ENCODE results near the gene SV2C. TPM values are rescaled to one million over a fixed set of nuclear protein-coding genes. Genes with fewer than 3 reads are reported as not detected.

SV2C gene
- polyA plus RNA-seq, 3 donors: 0.01 to 0.02 TPM; not detected in 1

DNA sequence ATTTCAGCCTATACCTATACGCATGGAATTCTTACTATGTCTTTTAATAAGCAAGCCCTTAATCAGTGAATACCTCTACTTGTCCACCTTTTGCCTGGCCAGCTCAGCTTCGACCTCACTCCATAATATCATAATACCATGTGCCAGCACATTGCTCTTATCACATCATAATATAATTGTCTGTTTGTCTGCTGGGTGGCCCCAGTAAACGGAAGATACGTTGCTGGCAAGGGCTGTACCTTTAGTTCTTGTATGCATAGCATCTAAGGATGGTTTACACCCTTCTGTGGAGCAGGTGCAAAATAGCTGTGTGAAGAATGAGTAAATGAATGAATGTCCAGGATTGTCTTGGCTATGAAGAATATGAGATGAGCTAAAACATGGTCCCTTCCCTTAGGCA is 29.9 kb downstream of the SV2C start:
- intact Hi-C loops (cut with micrococcal nuclease): no loop called here
- H4K20me1 ChIP-seq (ENCODE audit: insufficient read depth, low read length): no peaks in the 10 kb centered on the region
- H3K4me3 ChIP-seq (replicated peaks in 1 of 3; ENCODE audit: low read depth in 2 of 3, low read length in 3 of 3): no peak overlapping the region
- H2AFZ ChIP-seq (ENCODE audit: insufficient read depth, low read depth, low read length, poor library complexity, severe bottlenecking): no peak overlapping the region
- H3K9me3 ChIP-seq (replicated peaks in 1 of 2; ENCODE audit: control insufficient read depth in 1 of 2, insufficient read depth in 1 of 2, low read length in 2 of 2): no peaks in the 10 kb centered on the region
- no peaks in the 10 kb centered on the region for H3K36me3 ChIP-seq (replicated peaks in 1 of 2; ENCODE audit: control insufficient read depth in 1 of 2, insufficient read depth in 2 of 2, low read length in 2 of 2)
- TF ChIP-seq, protein P1, sequence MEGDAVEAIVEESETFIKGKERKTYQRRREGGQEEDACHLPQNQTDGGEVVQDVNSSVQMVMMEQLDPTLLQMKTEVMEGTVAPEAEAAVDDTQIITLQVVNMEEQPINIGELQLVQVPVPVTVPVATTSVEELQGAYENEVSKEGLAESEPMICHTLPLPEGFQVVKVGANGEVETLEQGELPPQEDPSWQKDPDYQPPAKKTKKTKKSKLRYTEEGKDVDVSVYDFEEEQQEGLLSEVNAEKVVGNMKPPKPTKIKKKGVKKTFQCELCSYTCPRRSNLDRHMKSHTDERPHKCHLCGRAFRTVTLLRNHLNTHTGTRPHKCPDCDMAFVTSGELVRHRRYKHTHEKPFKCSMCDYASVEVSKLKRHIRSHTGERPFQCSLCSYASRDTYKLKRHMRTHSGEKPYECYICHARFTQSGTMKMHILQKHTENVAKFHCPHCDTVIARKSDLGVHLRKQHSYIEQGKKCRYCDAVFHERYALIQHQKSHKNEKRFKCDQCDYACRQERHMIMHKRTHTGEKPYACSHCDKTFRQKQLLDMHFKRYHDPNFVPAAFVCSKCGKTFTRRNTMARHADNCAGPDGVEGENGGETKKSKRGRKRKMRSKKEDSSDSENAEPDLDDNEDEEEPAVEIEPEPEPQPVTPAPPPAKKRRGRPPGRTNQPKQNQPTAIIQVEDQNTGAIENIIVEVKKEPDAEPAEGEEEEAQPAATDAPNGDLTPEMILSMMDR (IDR thresholded peaks at IDR 0.05): no peak
- peaks cover 0 to 6% of the 10 kb centered on the region in 2 donors for H3K4me1 ChIP-seq (ENCODE audit: control insufficient read depth in 1 of 2, insufficient read depth in 2 of 2, low read length in 2 of 2)
- no peak overlapping the region for H3K9ac ChIP-seq (ENCODE audit: insufficient read depth, low read length, poor library complexity, severe bottlenecking)
- no peaks in the 10 kb centered on the region for H3K36me3 Mint-ChIP-seq
- H3K9me3 Mint-ChIP-seq: peaks cover 0 to 3% (median 2%) of the 10 kb centered on the region in 7 donors
- H3K4me2 ChIP-seq (replicated peaks; ENCODE audit: extremely low read depth, low read length, poor library complexity, severe bottlenecking): no peak overlapping the region
- DNase-seq: no peak
- peaks cover 9 to 32% (median 17%) of the 10 kb centered on the region in 3 donors for H3K27me3 Mint-ChIP-seq (ENCODE audit: low read depth in 3 of 3)
- H3K4me3 Mint-ChIP-seq: no peak overlapping the region
- no peak overlapping the region for H3K27ac Mint-ChIP-seq
- H3K4me1 Mint-ChIP-seq: peaks cover 3% of the 10 kb centered on the region
- no peaks in the 10 kb centered on the region for H3K79me2 ChIP-seq (ENCODE audit: insufficient read depth, low read length)
- H3K27ac ChIP-seq (ENCODE audit: low read depth in 1 of 2, low read length in 2 of 2): no peak overlapping the region
- 100% methylated on average over 1 of the region's 4 CpGs for WGBS (ENCODE audit: insufficient coverage)
- peaks cover 6 to 10% of the 10 kb centered on the region in 2 donors for H3K27me3 ChIP-seq (ENCODE audit: control insufficient read depth in 2 of 2, insufficient read depth in 2 of 2, low read length in 2 of 2)

GRCh38 chr5:76114179-76114851 is 31.1 kb downstream of the SV2C start:
- Mint-ChIP-seq H3K4me1 (peaks cover 3% of the 10 kb centered on the region), H3K27ac (no peak overlapping the region), H3K4me3 (peak overlapping the region in 1 of 2 donors; percentile 4), H3K27me3 (ENCODE audit: low read depth in 3 of 3) (peaks cover 7 to 32% (median 15%) of the 10 kb centered on the region in 3 donors), H3K9me3 (peaks cover 0 to 5% (median 2%) of the 10 kb centered on the region in 7 donors), H3K36me3 (no peaks in the 10 kb centered on the region)
- Histone ChIP-seq H3K36me3 (replicated peaks in 1 of 2; ENCODE audit: control insufficient read depth in 1 of 2, insufficient read depth in 2 of 2, low read length in 2 of 2) (no peaks in the 10 kb centered on the region), H3K9ac (ENCODE audit: insufficient read depth, low read length, poor library complexity, severe bottlenecking) (no peak overlapping the region), H2AFZ (ENCODE audit: insufficient read depth, low read depth, low read length, poor library complexity, severe bottlenecking) (no peak overlapping the region), H3K4me3 (replicated peaks in 1 of 3; ENCODE audit: low read depth in 2 of 3, low read length in 3 of 3) (no peak overlapping the region), H3K4me2 (replicated peaks; ENCODE audit: extremely low read depth, low read length, poor library complexity, severe bottlenecking) (peak overlapping the region; percentile 3), H4K20me1 (ENCODE audit: insufficient read depth, low read length) (no peaks in the 10 kb centered on the region), H3K79me2 (ENCODE audit: insufficient read depth, low read length) (no peaks in the 10 kb centered on the region), H3K4me1 (ENCODE audit: control insufficient read depth in 1 of 2, insufficient read depth in 2 of 2, low read length in 2 of 2) (peaks cover 0 to 6% of the 10 kb centered on the region in 2 donors), H3K27ac (ENCODE audit: low read depth in 1 of 2, low read length in 2 of 2) (no peak overlapping the region), H3K27me3 (ENCODE audit: control insufficient read depth in 2 of 2, insufficient read depth in 2 of 2, low read length in 2 of 2) (peaks cover 6 to 10% of the 10 kb centered on the region in 2 donors), H3K9me3 (replicated peaks in 1 of 2; ENCODE audit: control insufficient read depth in 1 of 2, insufficient read depth in 1 of 2, low read length in 2 of 2) (no peaks in the 10 kb centered on the region)
- WGBS (ENCODE audit: insufficient coverage): 0% methylated on average over 1 of the region's 5 CpGs
- peak; percentile 0 to 22 (median 7) for DNase-seq
- intact Hi-C loops (cut with micrococcal nuclease): no loop called here
- TF ChIP-seq, protein P1 (IDR thresholded peaks at IDR 0.05): no peak

All from CD14-positive monocyte (primary cell).